ENCODE measurements around the gene IL17REL.
"Not testable (repeated sequence)": the region's sequence is repeated elsewhere in the genome, so short reads cannot be mapped to it uniquely, and the experiment has no call there.

The IL17REL gene

GRCh38 chr22:50001388-50002231, 11.0 kb downstream of the IL17REL start:
- DNase-seq: peak; percentile 13

GRCh38 chr22:50000587-50001387, 11.8 kb downstream of the IL17REL start:
- no peak for DNase-seq

- no peak for DNase-seq
Measured at GRCh38 chr22:49999946-50000586, 12.5 kb downstream of the IL17REL start.

GRCh38 chr22:49999063-49999945, 13.3 kb downstream of the IL17REL start:
- DNase-seq: no peak

GRCh38 chr22:49998718-49999062, 13.9 kb downstream of the IL17REL start:
- no peak for DNase-seq

- no peak for DNase-seq
Measured at GRCh38 chr22:49997932-49998717, 14.4 kb downstream of the IL17REL start.

GRCh38 chr22:49997251-49997599, 15.3 kb downstream of the IL17REL start:
- DNase-seq: peak; percentile 10

GRCh38 chr22:49996518-49997250, 15.9 kb downstream of the IL17REL start:
- DNase-seq: no peak

- DNase-seq: no peak
Measured at GRCh38 chr22:49996119-49996517, 16.4 kb downstream of the IL17REL start.

- DNase-seq: no peak
Measured at GRCh38 chr22:49995361-49996118, 17.0 kb downstream of the IL17REL start.

GRCh38 chr22:49995041-49995360, 17.6 kb downstream of the IL17REL start:
- DNase-seq: no peak

- DNase-seq: no peak
Measured at GRCh38 chr22:49994361-49995040, 18.1 kb downstream of the IL17REL start.

GRCh38 chr22:49993649-49994360, 18.8 kb downstream of the IL17REL start:
- no peak for DNase-seq

GRCh38 chr22:49992921-49993648, 19.5 kb downstream of the IL17REL start:
- DNase-seq: peak; percentile 6

- no peak for DNase-seq
Measured at GRCh38 chr22:49991907-49992533, 20.5 kb downstream of the IL17REL start.

GRCh38 chr22:49991167-49991566, 21.4 kb downstream of the IL17REL start:
- DNase-seq: no peak

- DNase-seq: not testable (repeated sequence)
Measured at GRCh38 chr22:49989826-49990225, 22.7 kb downstream of the IL17REL start.

GRCh38 chr22:49986325-49986724, 26.2 kb downstream of the IL17REL start:
- no peak for DNase-seq
